CD14-positive monocyte (primary cell): ENCODE results near the gene NAALADL1. TPM values are rescaled to one million over a fixed set of nuclear protein-coding genes. Genes with fewer than 3 reads are reported as not detected.

Experiments
- DNase-seq, 3 donors: peaks; one replicate each; pipeline ENCODE4 v3.0.0-alpha.2; 2011 to 2022
- H2AFZ ChIP-seq: 2 replicates; pipeline ENCODE4 v1.6.0; 2012; ENCODE audit warnings: mild to moderate bottlenecking, low read depth, low read length, inconsistent platforms; ENCODE audit not compliant: insufficient read depth, poor library complexity, severe bottlenecking
- H3K27ac ChIP-seq, 2 donors: 1 replicate in 1 of 2; 2 replicates in 1 of 2; pipeline ENCODE4 v1.5.1; 2012 to 2013; ENCODE audit warnings: low read length in 2 of 2, control low read depth in 1 of 2, inconsistent platforms in 1 of 2, low read depth in 1 of 2, mild to moderate bottlenecking in 1 of 2
- H3K27me3 ChIP-seq, 2 donors: one replicate each; pipeline versions ENCODE4 v1.6.0 to v1.6.1; 2011 to 2013; ENCODE audit warnings: low read length in 2 of 2; ENCODE audit not compliant: control insufficient read depth in 2 of 2, insufficient read depth in 2 of 2
- H3K36me3 ChIP-seq, 2 donors: replicated peaks in 1 of 2; 1 replicate in 1 of 2; 2 replicates in 1 of 2; pipeline versions ENCODE4 v1.5.1 to v1.6.1; 2012 to 2013; ENCODE audit warnings: low read length in 2 of 2, control low read depth in 1 of 2, inconsistent platforms in 1 of 2, mild to moderate bottlenecking in 1 of 2; ENCODE audit not compliant: insufficient read depth in 2 of 2, control insufficient read depth in 1 of 2
- H3K4me1 ChIP-seq, 2 donors: 1 replicate in 1 of 2; 2 replicates in 1 of 2; pipeline versions ENCODE4 v1.5.1 to v1.6.1; 2012 to 2013; ENCODE audit warnings: low read length in 2 of 2, control low read depth in 1 of 2, inconsistent platforms in 1 of 2, mild to moderate bottlenecking in 1 of 2, moderate library complexity in 1 of 2; ENCODE audit not compliant: insufficient read depth in 2 of 2, control insufficient read depth in 1 of 2
- H3K4me2 ChIP-seq: replicated peaks from 2 replicates; pipeline ENCODE3; 2012; ENCODE audit warnings: low read length, moderate library complexity, mild to moderate bottlenecking; ENCODE audit not compliant: poor library complexity, severe bottlenecking; ENCODE audit errors: extremely low read depth
- H3K4me3 ChIP-seq, 3 experiments: fragments of 200-600 bp in 1 of 3; sonication (generic) in 1 of 3; replicated peaks in 1 of 3; 1 replicate in 2 of 3; 2 replicates in 1 of 3; pipeline ENCODE4 v1.5.1; 2011 to 2013; ENCODE audit warnings: low read length in 3 of 3, mild to moderate bottlenecking in 3 of 3, control low read depth in 2 of 3, low read depth in 2 of 3, inconsistent platforms in 1 of 3, moderate library complexity in 1 of 3
- H3K79me2 ChIP-seq: 2 replicates; pipeline ENCODE4 v1.6.0; 2012; ENCODE audit warnings: mild to moderate bottlenecking, control low read depth, inconsistent platforms, low read length, moderate library complexity; ENCODE audit not compliant: insufficient read depth
- H3K9ac ChIP-seq: 2 replicates; pipeline ENCODE4 v1.6.0; 2017; ENCODE audit warnings: low read length, mild to moderate bottlenecking; ENCODE audit not compliant: insufficient read depth, poor library complexity, severe bottlenecking
- H3K9me3 ChIP-seq, 2 donors: replicated peaks in 1 of 2; 1 replicate in 1 of 2; 2 replicates in 1 of 2; pipeline versions ENCODE4 v1.5.1 to v1.6.1; 2012 to 2013; ENCODE audit warnings: low read length in 2 of 2, control low read depth in 1 of 2; ENCODE audit not compliant: control insufficient read depth in 1 of 2, insufficient read depth in 1 of 2
- H4K20me1 ChIP-seq: 2 replicates; pipeline ENCODE4 v1.6.0; 2012; ENCODE audit warnings: mild to moderate bottlenecking, low read length, control low read depth, moderate library complexity; ENCODE audit not compliant: insufficient read depth
- H3K27ac Mint-ChIP-seq, 7 donors: one replicate each; pipeline ENCODE4 v1.8.0; 2020; ENCODE audit warnings: mild to moderate bottlenecking in 7 of 7, mixed read lengths in 7 of 7, moderate library complexity in 6 of 7, inconsistent platforms in 2 of 7
- H3K27me3 Mint-ChIP-seq, 3 donors: one replicate each; pipeline ENCODE4 v1.8.0; 2021 to 2022; ENCODE audit warnings: low read depth in 3 of 3, mild to moderate bottlenecking in 3 of 3, mixed read lengths in 3 of 3, moderate library complexity in 3 of 3, inconsistent platforms in 1 of 3
- H3K36me3 Mint-ChIP-seq, 2 donors: one replicate each; pipeline ENCODE4 v1.8.0; 2020; ENCODE audit warnings: mixed read lengths in 2 of 2, inconsistent platforms in 1 of 2, mild to moderate bottlenecking in 1 of 2
- H3K4me1 Mint-ChIP-seq: one replicate; pipeline ENCODE4 v1.8.0; 2020; ENCODE audit warnings: mild to moderate bottlenecking, mixed read lengths
- H3K4me3 Mint-ChIP-seq, 2 donors: one replicate each; pipeline ENCODE4 v1.8.0; 2020; ENCODE audit warnings: mild to moderate bottlenecking in 2 of 2, mixed read lengths in 2 of 2, moderate library complexity in 1 of 2
- H3K9me3 Mint-ChIP-seq, 7 donors: one replicate each; pipeline ENCODE4 v1.8.0; 2020 to 2022; ENCODE audit warnings: mixed read lengths in 7 of 7, mild to moderate bottlenecking in 6 of 7, moderate library complexity in 6 of 7, inconsistent platforms in 2 of 7
- WGBS: methylation state at CpG from one replicate; pipeline ENCODE4 v1.1.5; 2013; ENCODE audit warnings: missing lambda C conversion rate; ENCODE audit not compliant: insufficient coverage; 5-methylcytosine and 5-hydroxymethylcytosine counted together
- intact Hi-C, 2 donors: fragments of 100-400 bp; cut with micrococcal nuclease; formaldehyde crosslinking; loops; one replicate each; pipeline versions ENCODE4 v1.15.0 to v1.15.1; 2023
- polyA plus RNA-seq, 3 donors: library from polyadenylated mRNA; depleted of rRNA in 1 of 3; unstranded in 2 of 3; stranded (reverse) in 1 of 3; fragments of 300-500 nt in 2 of 3; fragments of >200 nt in 1 of 3; fragmentation: Illumina TruSeq in 2 of 3; gene quantifications; 1 replicate in 2 of 3; 2 replicates in 1 of 3; pipeline ENCODE4 v1.2.3, GENCODE V29; 2012 to 2021
- TF ChIP-seq, protein P1 (sequence below): fragments of 200-600 bp; IDR thresholded peaks from one replicate; pipeline ENCODE4 v1.8.0; 2022; ENCODE audit warnings: antibody characterized with exemption, mild to moderate bottlenecking

The NAALADL1 gene
- polyA plus RNA-seq, 3 donors: 11.1 to 20.1 (median 20.1) TPM

DNA sequence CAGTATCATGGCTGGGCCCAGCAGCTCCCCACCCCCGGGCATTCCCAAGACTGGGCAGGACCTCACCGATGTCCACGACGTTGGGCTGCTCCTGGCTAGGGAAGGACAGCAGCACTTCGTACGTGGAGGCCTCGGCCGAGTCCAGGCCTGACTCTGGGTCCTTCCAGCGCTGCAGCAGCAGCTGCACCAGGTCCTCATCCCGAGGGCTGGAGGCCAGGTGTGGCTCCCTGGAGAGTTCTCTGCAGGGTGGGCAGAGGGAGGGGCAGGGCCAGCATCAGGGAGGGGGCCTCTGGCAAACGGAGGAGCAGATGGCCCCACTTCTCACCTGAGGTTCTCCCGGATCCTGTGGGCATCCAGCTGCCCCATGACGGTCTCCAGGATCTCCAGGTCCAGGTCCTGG is 341 bp downstream of the NAALADL1 start:
- Histone ChIP-seq H3K27me3 (no peaks in the 10 kb centered on the region), H3K4me3 (no peak overlapping the region), H3K4me1 (peaks cover 9 to 16% of the 10 kb centered on the region in 2 donors), H3K9ac (no peak overlapping the region), H3K27ac (no peak overlapping the region), H4K20me1 (no peaks in the 10 kb centered on the region), H3K36me3 (no peaks in the 10 kb centered on the region), H3K79me2 (no peaks in the 10 kb centered on the region), H3K4me2 (no peak overlapping the region), H2AFZ (no peak overlapping the region), H3K9me3 (no peaks in the 10 kb centered on the region)
- H3K36me3 Mint-ChIP-seq: no peaks in the 10 kb centered on the region
- peaks cover 0 to 5% (median 1%) of the 10 kb centered on the region in 7 donors for H3K9me3 Mint-ChIP-seq
- H3K27me3 Mint-ChIP-seq: peaks cover 10 to 16% (median 13%) of the 10 kb centered on the region in 3 donors
- no peak overlapping the region for H3K4me3 Mint-ChIP-seq
- H3K4me1 Mint-ChIP-seq: peaks cover 42% of the 10 kb centered on the region
- no peak for DNase-seq
- WGBS: 93% methylated on average over 13 of the region's 13 CpGs
- TF ChIP-seq, protein P1, sequence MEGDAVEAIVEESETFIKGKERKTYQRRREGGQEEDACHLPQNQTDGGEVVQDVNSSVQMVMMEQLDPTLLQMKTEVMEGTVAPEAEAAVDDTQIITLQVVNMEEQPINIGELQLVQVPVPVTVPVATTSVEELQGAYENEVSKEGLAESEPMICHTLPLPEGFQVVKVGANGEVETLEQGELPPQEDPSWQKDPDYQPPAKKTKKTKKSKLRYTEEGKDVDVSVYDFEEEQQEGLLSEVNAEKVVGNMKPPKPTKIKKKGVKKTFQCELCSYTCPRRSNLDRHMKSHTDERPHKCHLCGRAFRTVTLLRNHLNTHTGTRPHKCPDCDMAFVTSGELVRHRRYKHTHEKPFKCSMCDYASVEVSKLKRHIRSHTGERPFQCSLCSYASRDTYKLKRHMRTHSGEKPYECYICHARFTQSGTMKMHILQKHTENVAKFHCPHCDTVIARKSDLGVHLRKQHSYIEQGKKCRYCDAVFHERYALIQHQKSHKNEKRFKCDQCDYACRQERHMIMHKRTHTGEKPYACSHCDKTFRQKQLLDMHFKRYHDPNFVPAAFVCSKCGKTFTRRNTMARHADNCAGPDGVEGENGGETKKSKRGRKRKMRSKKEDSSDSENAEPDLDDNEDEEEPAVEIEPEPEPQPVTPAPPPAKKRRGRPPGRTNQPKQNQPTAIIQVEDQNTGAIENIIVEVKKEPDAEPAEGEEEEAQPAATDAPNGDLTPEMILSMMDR: no peak
- intact Hi-C loops: no loop called here
- no peak overlapping the region for H3K27ac Mint-ChIP-seq

DNA sequence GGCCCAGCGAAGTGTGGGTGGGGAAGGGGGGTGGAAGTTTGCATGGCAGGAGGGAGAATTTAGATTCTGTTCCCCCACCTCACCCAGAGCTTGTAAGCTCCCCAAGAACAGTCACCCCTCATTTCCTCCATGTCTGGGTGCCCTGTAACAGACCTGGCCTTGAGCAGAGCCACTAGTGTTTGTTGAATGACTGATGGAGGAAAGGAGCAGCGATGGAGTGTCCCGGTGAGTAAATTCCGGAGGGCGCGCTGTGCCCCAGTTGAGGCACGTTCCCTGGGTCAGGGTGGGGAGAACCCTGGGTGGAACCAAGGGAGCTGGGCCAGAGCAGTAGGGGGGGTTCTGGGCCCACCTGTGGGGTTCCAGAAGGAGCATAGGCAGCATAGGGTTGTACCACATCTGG is 827 bp downstream of the NAALADL1 start:
- Histone ChIP-seq H3K9me3 (no peaks in the 10 kb centered on the region), H3K79me2 (no peaks in the 10 kb centered on the region), H3K9ac (no peak overlapping the region), H3K4me3 (no peak overlapping the region), H3K4me2 (no peak overlapping the region), H3K27me3 (no peaks in the 10 kb centered on the region), H3K36me3 (no peaks in the 10 kb centered on the region), H2AFZ (no peak overlapping the region), H3K4me1 (peaks cover 9 to 16% of the 10 kb centered on the region in 2 donors), H3K27ac (no peak overlapping the region), H4K20me1 (no peaks in the 10 kb centered on the region)
- no CpG with 5 or more reads among the region's 7 CpGs for WGBS
- TF ChIP-seq, protein P1: no peak
- peaks cover 0 to 5% (median 1%) of the 10 kb centered on the region in 7 donors for H3K9me3 Mint-ChIP-seq
- peaks cover 10 to 16% (median 16%) of the 10 kb centered on the region in 3 donors for H3K27me3 Mint-ChIP-seq
- no peak for DNase-seq
- no peaks in the 10 kb centered on the region for H3K36me3 Mint-ChIP-seq
- no peak overlapping the region for H3K27ac Mint-ChIP-seq
- peaks cover 38% of the 10 kb centered on the region for H3K4me1 Mint-ChIP-seq
- intact Hi-C loops: no loop called here
- no peak overlapping the region for H3K4me3 Mint-ChIP-seq
